Limb (tissue), 2 donors: ENCODE results near the gene CD248.
"Not testable (repeated sequence)": the region's sequence is repeated elsewhere in the genome, so short reads cannot be mapped to it uniquely, and the experiment has no call there.

ENCODE experiments used
- DNase-seq, 2 donors: peaks; one replicate each; pipeline ENCODE4 v3.0.0-alpha.2; 2016; ENCODE audit errors: extremely low spot score in 2 of 2

The CD248 gene

DNA sequence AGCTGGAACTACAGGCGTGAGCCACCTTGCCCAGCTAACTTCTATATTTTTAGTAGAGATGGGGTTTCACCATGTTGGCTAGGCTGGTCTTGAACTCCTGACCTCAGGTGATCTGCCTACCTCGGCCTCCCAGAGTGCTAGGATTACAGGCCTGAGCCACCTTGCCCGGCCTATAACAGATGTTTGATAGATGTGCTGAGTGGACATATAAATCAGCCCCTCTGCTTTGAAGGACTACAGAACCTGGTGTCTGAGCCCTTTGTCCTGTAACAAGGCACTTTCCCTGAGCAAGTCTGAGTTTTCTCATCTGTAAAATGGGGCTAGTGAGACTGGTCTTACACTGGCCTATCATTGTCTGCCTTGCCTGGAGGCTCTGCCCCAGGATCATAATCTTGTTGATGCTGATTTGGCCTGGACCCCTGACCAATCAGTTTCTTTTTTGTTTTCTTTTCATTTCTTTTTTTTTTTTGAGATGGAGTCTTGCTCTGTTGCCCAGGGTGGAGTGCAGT is 12.4 kb upstream of the CD248 start:
- no peak for DNase-seq

DNA sequence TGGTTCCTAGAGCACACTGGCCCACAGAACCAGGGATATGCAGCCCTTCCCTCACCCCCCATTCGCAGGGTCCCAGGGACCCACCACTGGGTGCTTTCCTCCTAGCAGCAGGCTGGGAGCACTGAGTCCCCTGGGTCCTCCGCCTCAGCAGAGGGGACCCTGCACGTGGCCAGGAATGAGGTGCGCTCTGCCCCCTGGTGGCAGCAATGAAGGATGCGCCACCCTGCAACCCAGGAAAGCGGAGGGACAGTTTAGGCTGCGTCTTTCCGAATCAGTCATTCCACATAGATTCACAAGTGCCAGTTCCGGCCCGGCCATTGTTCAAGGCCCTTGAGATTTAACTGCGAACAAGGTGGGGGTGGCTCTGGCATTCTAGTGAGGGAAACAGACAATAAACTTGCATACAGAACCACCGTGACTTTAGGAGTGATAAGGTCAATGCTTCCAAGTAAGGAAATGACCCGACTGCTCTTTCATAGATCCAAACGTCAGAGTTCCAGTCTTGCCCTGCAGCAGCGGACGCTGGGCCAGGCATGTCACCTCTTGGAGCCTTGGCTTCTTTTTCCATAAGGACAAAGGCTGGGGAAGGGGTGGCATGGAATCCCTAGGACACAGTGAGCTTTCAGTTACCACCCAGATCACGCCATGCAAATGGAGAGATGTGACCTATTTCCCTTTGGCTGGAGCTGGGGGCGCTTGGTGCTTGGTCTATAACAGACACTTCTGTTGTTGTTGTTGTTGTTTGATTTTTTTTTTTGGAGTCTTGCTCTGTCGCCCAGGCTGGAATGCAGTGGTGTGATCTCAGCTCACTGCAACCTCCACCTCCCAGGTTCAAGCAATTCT is 11.7 kb upstream of the CD248 start:
- DNase-seq, result peak; percentile 55 to 86

DNA sequence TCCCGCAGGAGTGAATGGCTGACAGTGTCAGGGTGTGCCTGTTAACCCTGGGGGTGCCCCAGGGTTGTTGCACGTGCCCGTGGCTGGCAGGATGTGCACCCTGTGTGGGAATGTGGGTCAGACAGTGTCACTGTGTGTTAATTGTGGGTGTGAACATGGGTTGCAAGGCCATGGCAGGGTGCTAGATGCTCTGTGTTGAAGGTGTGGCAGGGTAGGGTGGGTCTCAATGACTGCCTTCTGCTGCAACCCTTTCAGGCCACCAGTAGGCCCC is 11.1 kb upstream of the CD248 start:
- DNase-seq, result no peak

DNA sequence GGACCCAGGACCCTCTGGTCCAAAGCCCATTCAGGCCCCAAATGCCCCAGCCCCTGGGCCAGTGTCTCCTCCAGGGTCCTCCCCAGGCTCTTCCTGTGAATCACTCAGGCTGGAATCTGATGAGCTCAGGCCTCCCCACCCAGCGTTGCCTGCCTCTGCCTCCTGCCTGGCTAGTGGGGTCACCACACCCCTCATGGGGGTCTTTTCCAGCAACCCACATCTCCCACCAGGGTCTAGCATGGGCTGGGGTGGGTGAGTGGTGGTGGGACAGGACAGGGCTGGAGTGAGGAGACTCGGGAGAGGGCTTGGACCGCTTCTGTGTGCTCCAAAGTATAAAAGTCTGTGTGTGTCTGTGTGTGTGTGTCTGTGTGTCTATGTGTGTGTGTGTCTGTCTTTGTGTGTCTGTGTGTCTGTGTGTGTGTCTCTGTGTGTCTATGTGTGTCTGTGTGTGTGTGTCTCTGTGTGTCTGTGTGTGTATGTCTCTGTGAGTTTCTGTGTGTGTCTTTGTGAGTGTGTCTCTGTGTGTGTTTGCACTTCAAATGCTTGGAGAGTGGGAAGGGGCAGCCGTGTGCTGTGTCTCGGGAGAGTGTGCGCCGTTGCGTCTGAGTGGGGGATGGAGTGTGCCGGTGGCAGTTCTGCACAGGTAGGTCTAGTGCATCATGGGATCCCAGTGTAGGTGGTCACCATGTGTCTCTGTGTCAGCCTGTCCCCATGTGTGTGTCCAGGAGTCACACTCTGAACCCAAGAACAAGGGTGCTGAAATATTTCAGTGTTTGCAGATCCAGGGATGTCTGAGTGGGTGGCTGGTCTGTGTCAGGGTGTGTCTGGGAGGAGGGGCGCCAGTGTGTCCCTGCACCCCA is 10.6 kb upstream of the CD248 start:
- DNase-seq, result no peak

DNA sequence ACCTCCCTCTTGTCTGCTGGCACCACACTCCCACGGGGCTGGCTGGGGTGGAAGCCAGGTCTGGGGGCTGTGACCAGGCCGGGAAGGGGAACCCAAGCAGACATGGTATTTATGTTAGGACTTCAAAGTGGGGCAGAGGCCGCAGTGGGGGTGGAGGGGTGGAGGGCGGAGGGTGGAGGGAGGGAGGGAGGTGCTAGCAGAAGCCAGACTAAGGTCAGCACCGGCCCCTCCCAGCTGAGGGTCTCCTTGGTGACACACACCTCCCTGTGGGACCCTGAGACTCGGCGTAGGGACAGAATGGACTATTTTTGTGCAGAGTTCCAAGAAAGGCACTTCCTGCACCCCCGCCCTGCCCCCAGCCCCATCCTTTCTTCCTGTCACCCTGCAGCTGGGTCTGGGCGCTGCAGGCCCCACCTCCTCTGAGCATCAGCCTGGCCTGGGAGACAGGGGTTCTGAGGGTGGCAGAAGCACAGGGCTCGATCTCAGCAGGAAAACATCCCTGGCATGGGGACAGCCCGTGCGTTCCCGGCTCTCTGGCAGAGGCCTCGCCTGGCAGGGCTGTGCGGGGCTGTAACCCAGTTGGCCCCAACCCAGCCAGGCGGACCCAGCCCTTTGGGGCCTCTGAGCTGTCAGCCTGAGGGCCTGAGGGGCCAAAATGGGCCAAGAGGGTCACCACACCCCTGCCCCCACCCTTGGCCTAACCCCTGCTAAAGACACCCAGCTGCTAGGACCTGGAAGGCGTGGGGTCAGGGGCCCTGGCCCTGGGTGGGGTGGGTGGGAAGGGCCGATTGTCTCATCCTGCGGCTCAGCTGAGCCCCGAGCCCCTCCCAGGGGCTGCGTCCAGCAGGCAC is 9.6 kb upstream of the CD248 start:
- DNase-seq, result no peak

DNA sequence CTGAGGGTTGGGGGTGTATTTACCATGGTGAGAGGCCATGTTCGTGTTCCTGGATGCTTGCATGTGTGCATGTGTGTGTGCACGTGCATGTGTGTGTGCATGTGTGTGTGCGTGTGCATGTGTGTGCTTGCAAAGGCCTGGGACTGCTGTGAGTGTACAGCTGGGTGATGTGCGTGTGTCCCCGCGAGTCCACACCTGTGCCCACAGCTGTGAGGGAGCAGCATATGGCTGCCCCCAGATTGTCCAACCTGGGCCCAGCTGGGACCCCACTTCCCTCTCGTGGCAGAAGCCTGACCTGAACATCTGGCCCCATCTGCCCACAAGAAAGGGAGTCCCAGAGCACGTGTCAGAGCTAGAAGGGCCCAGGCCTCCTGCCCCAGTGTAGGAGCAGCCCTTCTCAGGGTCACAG is 8.4 kb upstream of the CD248 start:
- DNase-seq, result no peak

DNA sequence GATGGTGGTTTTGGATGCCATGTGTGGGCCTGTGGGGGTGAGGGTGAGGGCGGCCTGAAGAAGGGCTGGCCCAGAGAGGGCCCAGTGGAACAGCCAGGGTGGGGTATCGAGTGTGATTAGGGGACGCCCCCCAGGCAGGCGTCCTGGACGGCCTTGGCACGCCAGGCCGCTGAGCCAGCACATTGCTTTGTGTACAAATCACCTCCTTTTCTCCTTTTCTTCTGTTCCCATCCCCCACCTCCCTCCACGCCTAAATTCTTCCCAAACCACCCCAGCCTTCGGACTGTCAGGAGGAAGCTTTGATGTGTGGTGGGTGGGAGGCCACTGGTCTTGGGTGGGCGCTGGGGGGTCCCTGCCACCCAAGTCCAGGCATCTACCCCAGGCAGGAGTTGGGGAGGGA is 7.8 kb upstream of the CD248 start:
- no peak for DNase-seq

DNA sequence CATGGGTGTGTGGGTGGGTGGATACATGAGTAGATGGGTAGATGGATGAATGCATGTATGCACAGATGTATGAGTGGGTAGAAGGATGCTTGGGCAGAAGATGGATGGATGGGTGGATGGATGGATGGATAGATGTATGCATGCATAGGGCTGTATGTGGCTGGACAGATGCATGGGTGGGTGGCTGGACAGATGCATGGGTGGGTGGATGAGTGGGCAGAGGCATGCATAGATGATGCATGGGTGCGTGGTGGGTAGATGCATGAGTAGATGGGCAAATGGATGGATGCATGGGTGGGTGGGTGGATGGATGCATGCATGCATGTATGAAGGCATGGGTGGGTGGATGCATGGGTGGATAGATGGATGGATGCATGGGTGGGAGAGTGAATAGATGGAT is 6.8 kb upstream of the CD248 start:
- no peak for DNase-seq

DNA sequence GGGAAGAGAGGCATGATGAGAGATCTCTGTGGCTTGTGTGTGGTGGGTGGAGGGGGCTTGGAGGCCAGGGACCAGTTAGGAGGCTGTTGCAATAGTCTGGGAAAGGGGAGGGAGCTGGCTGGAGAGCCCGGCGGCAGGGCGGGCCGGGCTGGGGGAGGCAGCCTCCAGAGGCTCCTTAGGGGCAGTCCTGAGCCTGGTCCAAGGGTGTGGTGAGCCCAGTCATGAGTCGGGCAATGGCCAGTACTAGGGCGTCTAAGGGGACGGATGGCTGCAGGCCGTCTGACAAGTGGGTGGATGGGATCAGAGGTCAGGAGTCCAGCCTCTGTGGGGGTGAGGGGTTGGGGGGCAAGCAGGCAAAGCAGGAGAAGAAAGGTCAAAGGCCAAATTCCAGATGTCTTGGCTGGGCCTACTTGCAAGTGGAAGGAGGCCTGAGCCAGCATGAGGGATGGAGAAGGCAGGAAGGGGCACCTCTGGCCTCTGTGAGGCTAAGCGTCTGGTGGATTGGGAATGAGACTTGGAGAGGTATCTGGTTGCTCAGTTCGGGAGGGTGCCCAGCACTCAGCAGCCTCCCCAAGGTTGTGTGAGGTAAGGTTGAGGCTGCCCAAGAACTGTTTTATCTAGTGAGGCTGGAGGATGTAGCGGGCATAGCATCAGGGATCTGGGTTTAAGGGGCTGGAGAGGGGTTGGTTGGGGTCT is 6.0 kb upstream of the CD248 start:
- no peak for DNase-seq

DNA sequence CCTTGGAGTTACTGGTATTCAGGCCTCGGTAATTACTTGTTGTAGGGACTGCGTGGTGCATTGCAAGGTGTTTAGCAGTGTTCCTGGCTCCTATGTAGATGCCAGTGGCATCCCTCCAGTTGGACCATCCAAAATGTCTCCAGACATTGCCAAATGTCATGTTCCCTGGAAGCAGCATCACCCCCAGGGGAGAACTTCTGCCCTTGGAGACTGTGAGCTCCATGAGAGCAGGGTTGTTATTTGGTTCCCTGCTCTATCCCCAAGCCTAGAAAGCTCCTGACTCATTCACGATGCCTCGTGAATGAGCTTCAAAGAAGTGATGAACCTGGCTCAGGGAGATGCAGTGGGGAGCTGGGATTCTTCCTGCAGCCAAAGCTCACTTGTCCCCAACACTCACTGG is 4.8 kb upstream of the CD248 start:
- no peak for DNase-seq

DNA sequence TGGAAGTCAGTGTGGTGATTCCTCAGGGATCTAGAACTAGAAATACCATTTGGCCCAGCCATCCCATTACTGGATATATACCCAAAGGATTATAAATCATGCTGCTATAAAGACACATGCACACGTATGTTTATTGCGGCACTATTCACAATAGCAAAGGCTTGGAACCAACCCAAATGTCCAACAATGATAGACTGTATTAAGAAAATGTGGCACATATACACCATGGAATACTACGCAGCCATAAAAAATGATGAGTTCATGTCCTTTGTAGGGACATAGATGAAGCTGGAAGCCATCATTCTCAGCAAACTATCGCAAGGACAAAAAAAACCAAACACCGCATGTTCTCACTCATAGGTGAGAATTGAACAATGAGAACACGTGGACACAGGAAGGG is 3.9 kb upstream of the CD248 start:
- DNase-seq, result not testable (repeated sequence)

DNA sequence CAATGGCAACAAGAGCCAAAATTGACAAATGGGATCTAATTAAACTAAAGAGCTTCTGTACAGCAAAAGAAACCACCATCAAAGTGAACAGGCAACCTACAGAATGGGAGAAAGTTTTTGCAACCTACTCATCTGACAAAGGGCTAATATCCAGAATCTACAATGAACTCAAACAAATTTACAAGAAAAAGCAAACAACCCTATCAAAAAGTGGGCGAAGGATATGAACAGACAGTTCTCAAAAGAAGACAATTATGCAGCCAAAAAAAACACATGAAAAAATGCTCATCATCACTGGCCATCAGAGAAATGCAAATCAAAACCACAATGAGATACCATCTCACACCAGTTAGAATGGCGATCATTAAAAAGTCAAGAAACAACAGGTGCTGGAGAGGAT is 3.4 kb upstream of the CD248 start:
- DNase-seq, result not testable (repeated sequence)

DNA sequence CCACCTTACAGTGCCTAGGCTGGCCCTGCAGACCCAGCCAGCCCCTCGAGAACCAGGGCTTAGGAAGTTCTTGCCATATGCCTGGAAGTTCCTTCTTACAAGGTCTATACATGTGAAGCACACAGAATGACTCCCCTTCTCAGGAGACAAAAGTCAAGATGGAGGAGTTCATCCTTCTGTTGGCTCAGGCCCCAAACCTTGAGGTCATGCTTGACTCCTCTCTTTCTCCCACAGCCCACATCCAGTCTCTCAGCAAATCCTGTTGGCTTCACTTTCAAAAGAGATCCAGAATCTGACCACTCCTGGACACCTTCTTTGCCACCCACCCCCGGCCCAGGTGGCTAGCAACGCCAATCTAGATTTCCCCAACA is 1.7 kb upstream of the CD248 start:
- DNase-seq, result no peak

DNA sequence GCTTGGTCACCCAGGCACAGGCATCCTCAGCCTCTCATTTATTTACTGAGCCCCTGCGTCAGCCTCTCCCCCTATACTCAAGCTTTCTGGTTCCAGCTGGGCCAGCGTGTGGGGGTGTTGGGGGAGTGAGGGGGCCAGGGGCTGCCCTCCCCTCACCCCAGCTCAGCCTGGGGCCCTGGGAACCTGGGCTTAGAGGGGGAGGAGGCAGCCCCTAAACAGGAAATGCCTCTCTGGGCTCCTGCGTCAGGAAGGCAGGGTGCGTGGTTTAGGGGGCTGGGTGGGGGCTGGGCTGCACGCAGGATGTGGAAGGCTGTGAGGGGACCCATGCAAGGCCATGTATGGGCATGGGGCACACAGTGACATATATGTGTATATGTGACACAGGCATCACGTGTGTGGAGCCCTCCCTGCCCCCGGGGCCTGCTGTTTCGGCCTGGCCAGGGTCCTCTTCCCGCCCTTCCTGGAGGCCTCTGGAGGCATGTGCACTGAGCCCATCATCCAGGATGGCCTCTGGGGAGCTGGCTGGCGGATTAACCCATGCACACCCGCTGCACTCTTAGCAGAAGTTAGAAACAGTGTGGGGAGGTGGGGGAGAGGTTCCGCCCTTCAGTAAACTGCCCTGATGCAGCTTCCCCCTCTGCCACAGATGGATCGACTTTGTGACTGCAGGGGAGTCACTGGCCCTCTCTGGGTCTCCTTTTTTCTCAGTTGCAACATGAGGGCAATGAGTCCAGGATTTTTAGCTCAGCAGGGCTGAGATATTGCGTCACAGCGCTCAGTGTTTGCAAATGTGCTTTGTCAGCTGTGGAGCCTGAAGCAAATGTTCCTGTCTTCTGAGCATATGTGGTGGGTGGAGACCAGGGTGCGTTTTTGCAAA is 1.1 kb upstream of the CD248 start:
- DNase-seq, result peak in 1 of 2 donors; percentile 71

DNA sequence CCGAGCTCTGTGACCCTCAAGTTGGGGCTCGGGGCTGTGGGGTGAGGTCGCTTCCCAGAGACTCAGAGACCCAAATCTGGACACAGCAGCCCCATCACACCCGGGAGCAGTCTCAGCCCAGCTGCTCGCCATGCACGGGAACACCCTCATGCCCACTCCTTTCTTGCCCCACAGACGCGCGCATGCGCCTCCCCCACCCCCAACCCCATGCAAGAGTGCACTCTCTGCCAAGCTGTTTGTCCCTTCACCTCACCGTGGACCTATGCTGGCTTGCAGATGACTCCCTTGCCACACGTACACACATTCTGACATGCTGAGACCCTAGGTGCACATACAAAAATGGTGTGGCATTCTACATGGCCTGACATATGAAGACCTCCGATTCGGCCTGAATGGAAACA is 478 bp upstream of the CD248 start:
- DNase-seq, result peak; percentile 52 to 74

DNA sequence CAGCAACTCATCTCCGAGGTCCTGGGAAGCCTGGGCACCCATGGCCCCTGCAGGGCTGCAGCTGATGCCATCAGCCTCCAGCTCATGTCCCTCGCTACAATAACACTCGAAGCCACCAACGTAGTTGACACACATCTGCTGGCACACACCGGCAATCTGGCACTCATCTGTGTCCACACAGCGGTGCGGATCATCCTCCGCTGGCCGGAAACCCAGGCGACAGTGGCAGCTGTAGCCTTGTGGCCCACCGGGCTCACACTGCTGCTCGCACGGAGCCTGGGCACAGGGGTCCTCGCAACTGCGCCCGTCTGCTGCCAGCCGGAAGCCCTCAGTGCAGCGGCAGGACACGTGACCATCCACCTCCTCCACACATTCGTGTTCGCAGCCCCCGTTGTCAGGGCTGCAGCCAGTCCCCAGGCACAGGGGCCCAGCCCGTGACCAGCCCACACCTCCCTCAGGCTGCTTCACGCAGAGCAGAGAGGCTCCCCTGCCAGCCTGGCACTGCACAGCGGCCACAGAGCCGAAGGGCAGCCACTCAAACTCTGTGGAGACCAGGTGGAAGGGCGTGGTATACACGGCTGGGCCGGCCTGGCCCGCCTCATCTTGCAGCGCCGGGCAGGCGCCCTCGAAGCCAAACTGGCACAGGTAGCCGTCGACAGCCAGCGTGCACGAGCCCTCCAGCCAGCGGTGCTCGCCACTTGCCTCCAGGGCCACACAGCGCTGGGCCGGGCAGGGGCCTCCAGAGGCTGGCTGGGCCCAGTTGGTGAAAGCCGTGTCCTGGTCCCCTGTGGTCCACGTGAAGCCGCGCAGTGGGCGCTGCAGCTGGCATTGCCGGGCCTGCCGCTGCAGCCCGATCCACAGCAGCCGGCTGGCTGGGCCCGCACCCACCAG is 678 bp downstream of the CD248 start:
- peak in 1 of 2 donors; percentile 42 for DNase-seq

DNA sequence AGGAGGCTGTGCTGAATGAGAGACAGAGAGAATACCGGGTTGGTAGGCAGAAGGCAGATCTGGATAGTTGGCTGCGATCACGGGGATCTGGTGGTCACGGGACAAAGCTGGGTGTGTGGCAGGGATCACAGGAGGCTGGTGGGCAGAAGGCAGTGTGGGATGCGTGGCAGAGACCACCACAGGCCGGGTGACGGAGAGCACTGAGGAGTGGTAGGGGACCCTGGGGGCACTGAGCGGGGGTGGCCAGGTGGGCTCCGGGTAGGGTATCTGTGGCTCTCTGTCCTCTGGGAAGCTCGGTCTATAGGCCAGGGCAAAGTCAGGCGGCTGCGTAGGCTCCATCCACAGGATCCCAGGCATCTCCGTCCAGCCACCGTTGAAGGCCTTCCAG is 1.4 kb downstream of the CD248 start:
- no peak for DNase-seq

DNA sequence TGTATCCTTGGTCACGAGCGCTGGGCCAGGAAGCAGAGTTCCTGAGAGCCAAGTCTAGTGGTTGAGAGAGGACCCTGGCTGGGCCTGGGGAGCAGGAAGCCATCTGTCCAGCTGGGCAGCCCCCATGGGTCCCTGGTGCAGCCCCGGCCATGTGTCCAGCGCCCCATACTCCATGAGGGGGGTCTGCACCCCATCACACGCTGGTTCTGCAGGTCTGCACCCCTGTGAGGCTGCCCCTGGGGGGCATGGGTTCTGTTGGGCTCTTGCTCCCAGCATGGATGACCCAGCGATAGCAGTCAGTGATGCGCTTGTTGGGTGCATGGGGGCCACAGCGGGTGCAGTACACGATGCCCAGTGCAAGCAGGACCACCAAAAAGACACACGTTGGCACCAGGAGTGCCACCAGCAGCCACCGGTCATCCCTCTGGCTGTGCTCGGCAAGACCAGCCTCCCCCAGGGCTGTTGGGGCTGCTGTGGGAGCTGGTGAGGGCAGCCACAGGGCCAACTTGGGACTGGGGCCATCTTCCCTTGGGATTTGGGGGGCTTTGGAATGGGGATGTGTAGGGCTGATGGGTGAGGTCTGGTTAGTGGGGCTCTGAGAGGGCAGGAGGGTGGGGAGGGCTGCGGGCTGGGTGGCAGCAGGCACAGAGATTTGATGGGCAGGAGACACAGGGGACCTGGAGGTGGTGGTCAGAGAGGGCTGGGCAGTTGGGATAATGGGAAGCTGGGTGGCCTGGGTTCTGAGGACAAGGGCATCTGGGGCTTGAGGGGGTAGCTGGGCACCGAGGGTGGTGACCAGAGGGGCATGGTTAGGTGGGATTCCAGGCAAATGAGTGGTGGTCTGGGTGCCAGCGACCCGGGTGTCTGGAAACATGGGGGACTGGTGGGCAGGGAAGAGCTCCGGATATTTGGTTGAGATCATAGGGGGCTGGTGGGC is 2.0 kb downstream of the CD248 start:
- DNase-seq, result peak in 1 of 2 donors; percentile 0
